Chondrocyte (in vitro differentiated cells): ENCODE measurements around the gene PDK2. TPM values are rescaled to one million over a fixed set of nuclear protein-coding genes. Genes with fewer than 3 reads are reported as not detected.
A peak's percentile ranks its signal among the peaks of the same experiment; 100 is the strongest.

Experiments used
- DNase-seq: peaks from one replicate; pipeline ENCODE4 v3.0.0; 2021; ENCODE audit warnings: mixed read lengths, low spot score
- H3K27ac Mint-ChIP-seq: one replicate; pipeline ENCODE4 v1.8.0; 2021; ENCODE audit warnings: mild to moderate bottlenecking, moderate library complexity, mixed read lengths; ENCODE audit not compliant: unreplicated experiment
- H3K27me3 Mint-ChIP-seq: 2 replicates; pipeline ENCODE4 v1.8.0; 2021; ENCODE audit warnings: low read depth, mixed read lengths
- H3K36me3 Mint-ChIP-seq: 2 replicates; pipeline ENCODE4 v1.8.0; 2021; ENCODE audit warnings: low read depth, mixed read lengths
- H3K4me1 Mint-ChIP-seq: 2 replicates; pipeline ENCODE4 v1.8.0; 2021; ENCODE audit warnings: low read depth, mild to moderate bottlenecking, mixed read lengths
- H3K4me3 Mint-ChIP-seq: one replicate; pipeline ENCODE4 v1.8.0; 2021; ENCODE audit warnings: mild to moderate bottlenecking, moderate library complexity, mixed read lengths; ENCODE audit not compliant: unreplicated experiment
- H3K9me3 Mint-ChIP-seq: 2 replicates; pipeline ENCODE4 v1.8.0; 2021; ENCODE audit warnings: low read depth, mixed read lengths
- CTCF ChIP-seq: fragments of 200-600 bp; sonication (generic); IDR thresholded peaks from 2 replicates; pipeline ENCODE4 v1.5.0; 2021; ENCODE audit warnings: antibody characterized with exemption, mild to moderate bottlenecking, moderate library complexity
- total RNA-seq: library from RNA; stranded (reverse); gene quantifications from 3 replicates; pipeline ENCODE4 v1.2.1, GENCODE V29; 2021

The PDK2 gene
- total RNA-seq, 1 donor from 2014 or later = 31.1 TPM

DNA sequence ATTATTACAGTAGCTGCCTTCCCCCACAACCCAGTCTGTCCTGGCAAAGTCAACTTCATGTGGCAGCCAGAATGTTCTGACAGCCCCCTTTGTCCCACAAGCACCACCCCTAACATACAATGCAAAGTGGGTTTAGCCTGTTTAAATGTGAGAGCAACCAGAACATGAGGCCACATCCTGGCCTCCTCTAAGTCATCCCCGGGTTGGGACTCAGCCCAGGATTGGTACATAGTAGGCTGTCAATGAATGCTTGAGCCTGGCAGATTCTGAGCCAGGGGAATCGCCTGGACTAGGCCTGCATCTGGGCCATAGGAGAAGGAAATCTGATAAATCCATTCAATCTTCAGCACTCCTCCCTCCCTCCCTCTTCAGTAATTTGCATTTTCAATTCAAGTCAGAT lies 43.5 kb upstream of the PDK2 start:
- no peaks in the 10 kb centered on the region for H3K36me3 Mint-ChIP-seq
- no peaks in the 10 kb centered on the region for H3K9me3 Mint-ChIP-seq
- peak overlapping the region; percentile 85 for H3K27ac Mint-ChIP-seq
- peaks cover 77% of the 10 kb centered on the region for H3K4me1 Mint-ChIP-seq
- no peak for TF ChIP-seq CTCF
- no peaks in the 10 kb centered on the region for H3K27me3 Mint-ChIP-seq
- DNase-seq = peak; percentile 27
- no peak overlapping the region for H3K4me3 Mint-ChIP-seq

DNA sequence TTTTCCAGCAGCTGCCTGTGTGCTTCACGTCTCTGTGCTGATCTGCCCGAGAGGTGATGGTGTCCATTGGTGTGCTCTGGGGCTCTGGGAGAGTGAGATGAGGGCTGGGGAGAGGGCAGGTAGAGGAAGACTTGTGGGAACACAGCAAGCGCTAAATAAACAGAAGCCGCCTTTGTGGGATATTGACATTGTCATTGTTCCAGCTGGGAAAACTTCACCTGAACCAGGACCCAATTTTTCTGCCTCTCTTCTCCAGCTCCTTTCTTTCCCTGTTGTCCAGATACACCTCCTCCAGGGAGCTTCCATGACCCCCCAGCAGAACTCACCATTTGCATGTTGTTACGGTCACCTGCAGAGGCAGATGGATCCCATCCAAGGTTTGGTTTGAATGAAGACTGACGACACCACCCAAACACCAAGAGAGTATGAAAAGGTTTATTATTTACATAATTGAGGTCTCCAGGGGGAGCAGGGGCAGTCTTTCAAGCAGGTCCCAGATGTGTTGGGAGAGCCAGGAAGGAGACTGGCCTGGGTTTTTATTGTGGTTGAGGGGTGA lies 42.8 kb upstream of the PDK2 start:
- TF ChIP-seq CTCF = no peak
- H3K27me3 Mint-ChIP-seq = no peaks in the 10 kb centered on the region
- no peak overlapping the region for H3K4me3 Mint-ChIP-seq
- peak; percentile 14 for DNase-seq
- peaks cover 79% of the 10 kb centered on the region for H3K4me1 Mint-ChIP-seq
- H3K9me3 Mint-ChIP-seq = no peaks in the 10 kb centered on the region
- no peaks in the 10 kb centered on the region for H3K36me3 Mint-ChIP-seq
- peak overlapping the region; percentile 79 for H3K27ac Mint-ChIP-seq

DNA sequence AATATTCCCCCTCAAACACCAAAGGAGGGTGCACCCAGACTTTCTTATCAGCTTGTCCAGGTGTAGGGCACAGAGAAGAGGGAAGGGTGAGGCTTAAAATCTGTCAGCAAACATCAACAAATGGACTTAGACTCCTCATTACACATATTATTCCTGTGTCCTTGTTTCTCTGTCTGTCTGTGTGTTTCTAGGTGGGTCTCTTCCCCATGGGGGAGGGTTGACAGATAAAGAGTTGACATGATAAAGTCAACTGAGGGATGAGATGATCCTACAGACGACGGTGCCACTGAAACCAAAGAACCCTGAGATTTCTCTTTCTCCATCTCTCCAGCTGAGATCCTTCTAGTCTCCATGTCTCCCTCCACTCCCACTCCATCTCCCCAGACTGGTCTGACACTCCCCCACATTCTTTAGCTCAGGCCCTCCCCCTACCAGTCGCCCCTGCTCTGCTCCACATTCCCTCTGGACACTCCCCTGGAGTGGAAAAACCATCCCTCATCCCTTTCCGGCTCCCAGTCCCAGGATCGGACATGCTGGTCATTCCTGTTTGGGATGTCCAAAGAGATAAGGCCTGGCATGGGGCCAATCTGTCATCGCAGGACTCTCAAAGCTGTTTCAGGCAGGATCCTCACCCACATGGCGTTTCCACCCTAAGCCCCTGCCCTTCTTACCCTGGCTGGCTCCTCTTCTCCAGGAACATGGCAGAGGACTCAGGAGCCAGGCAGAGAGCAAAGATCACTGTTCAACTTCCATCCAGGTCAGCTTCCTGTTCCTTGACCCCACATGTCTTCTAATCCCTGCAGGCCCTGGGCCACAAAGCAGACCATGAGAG lies 42.1 kb upstream of the PDK2 start:
- peak overlapping the region; percentile 79 for H3K27ac Mint-ChIP-seq

GRCh38 chr17:50053654-50053960 lies 41.5 kb upstream of the PDK2 start:
- no peak for TF ChIP-seq CTCF
- Mint-ChIP-seq H3K27me3 (no peaks in the 10 kb centered on the region), H3K36me3 (peaks cover 3% of the 10 kb centered on the region), H3K4me1 (peaks cover 79% of the 10 kb centered on the region), H3K9me3 (no peaks in the 10 kb centered on the region), H3K4me3 (peak overlapping the region; percentile 16), H3K27ac (peak overlapping the region; percentile 79)
- no peak for DNase-seq

More for the DNA sequence above, 42.1 kb upstream of the PDK2 start:
- DNase-seq = peak; percentile 79
- peak overlapping the region; percentile 35 for H3K4me3 Mint-ChIP-seq
- H3K36me3 Mint-ChIP-seq = peaks cover 2% of the 10 kb centered on the region
- H3K27me3 Mint-ChIP-seq = no peaks in the 10 kb centered on the region
- no peaks in the 10 kb centered on the region for H3K9me3 Mint-ChIP-seq
- peaks cover 79% of the 10 kb centered on the region for H3K4me1 Mint-ChIP-seq
- TF ChIP-seq CTCF = no peak

DNA sequence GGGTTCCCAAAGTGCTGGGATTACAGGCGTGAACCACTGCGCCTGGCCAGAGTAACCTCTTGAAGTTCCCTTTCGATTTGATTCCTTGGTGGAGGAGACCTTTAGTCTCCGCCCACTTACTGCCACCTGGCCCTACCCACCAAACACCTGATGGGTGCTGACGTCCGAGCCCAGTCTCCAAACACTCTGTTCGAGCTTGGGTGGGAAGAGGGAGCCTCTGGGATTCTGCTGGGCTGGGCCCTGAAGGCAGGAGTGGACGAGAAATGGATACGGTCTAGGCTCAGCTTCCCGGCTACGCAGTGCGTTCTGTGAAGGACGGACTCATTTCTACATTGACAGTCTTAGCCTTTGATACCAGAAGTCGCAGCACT lies 40.1 kb upstream of the PDK2 start:
- Mint-ChIP-seq H3K4me1 (peaks cover 81% of the 10 kb centered on the region), H3K27me3 (no peaks in the 10 kb centered on the region), H3K4me3 (peak overlapping the region; percentile 82), H3K36me3 (peaks cover 3% of the 10 kb centered on the region), H3K27ac (peak overlapping the region; percentile 93), H3K9me3 (no peaks in the 10 kb centered on the region)
- peak; percentile 50 for DNase-seq
- TF ChIP-seq CTCF = no peak
